Pericardium fibroblast (primary cell): ENCODE data around the gene ALK. TPM values are rescaled to one million over a fixed set of nuclear protein-coding genes. Genes with fewer than 3 reads are reported as not detected.

ENCODE experiments used
- total RNA-seq: library from RNA; depleted of rRNA; stranded (reverse); fragments of >200 nt; gene quantifications from 2 replicates; pipeline ENCODE4 v1.2.3, GENCODE V29; 2015

The ALK gene
- total RNA-seq: not detected in 2 replicates

DNA sequence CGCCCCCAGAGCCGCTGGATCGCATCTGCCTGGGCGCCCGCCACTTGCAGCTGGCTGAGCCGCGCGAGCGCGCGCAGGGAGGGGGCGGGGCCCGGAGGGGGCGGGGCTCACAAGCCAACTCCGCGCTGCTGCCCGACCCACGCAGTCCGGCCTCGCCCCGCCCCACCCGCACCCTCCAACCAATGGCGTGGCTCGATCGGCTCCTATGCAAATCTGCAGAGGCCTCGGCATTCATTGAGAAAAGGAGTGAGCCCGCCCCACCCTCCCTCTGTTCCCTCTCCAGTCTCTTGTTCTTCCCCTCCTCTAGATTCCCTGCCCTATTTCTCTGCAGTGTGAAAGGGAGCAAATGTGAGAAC is at the start of gene ALK:
Gene ALK, minus strand, starts transcription at position 27 of the 356 bp plus-strand sequence. CDS start 927 bp downstream, outside the sequence.

Other genes starting within 250 kb of the ALK start
- 44.6 and 56.4 TPM in 2 replicates for gene YPEL5, start 225.4 kb upstream of the ALK start, total RNA-seq